GM23338 (cell line): ENCODE measurements around the gene FHIT.

Experiments used
- CREB1 ChIP-seq: fragments of 250-450 bp; sonication (Bioruptor Pico); IDR thresholded peaks from 2 replicates; pipeline ENCODE4 v1.5.0; 2020; ENCODE audit warnings: low read depth, mild to moderate bottlenecking, moderate library complexity
- CTCF ChIP-seq, 2 experiments: fragments of 200-600 bp in 1 of 2; sonication (generic) in 1 of 2; conservative IDR thresholded peaks; 2 replicates each; pipeline versions ENCODE4 v1.5.1 to v1.6.1; 2016 to 2017; ENCODE audit warnings: antibody characterized with exemption in 2 of 2, low read depth in 2 of 2, mild to moderate bottlenecking in 2 of 2, moderate library complexity in 1 of 2
- ETS1 ChIP-seq: IDR thresholded peaks from 2 replicates; pipeline ENCODE4 v1.6.1; 2016; ENCODE audit warnings: antibody characterized with exemption
- EZH2 ChIP-seq: fragments of 200-600 bp; sonication (generic); IDR thresholded peaks from one replicate; pipeline ENCODE4 v1.8.0; 2017; ENCODE audit warnings: antibody characterized with exemption, mild to moderate bottlenecking, low read depth; ENCODE audit not compliant: unreplicated experiment
- EZH2phosphoT487 ChIP-seq: fragments of 200-600 bp; sonication (generic); IDR thresholded peaks from one replicate; pipeline ENCODE4 v1.8.1; 2018; ENCODE audit warnings: antibody characterized with exemption; ENCODE audit not compliant: unreplicated experiment
- JUNB ChIP-seq: IDR thresholded peaks from one replicate; pipeline ENCODE4 v1.6.1; 2016; ENCODE audit warnings: antibody characterized with exemption; ENCODE audit not compliant: unreplicated experiment
- NANOG ChIP-seq: IDR thresholded peaks from 2 replicates; pipeline ENCODE4 v1.6.1; 2016; ENCODE audit warnings: antibody characterized with exemption, borderline replicate concordance
- POLR2AphosphoS5 ChIP-seq: IDR thresholded peaks from 2 replicates; pipeline ENCODE4 v1.6.1; 2016; ENCODE audit warnings: antibody characterized with exemption, low read depth
- REST ChIP-seq: IDR thresholded peaks from one replicate; pipeline ENCODE4 v1.6.1; 2018; ENCODE audit warnings: antibody characterized with exemption; ENCODE audit not compliant: unreplicated experiment
- STAT1 ChIP-seq: IDR thresholded peaks from one replicate; pipeline ENCODE4 v1.6.1; 2016; ENCODE audit warnings: antibody characterized with exemption; ENCODE audit not compliant: unreplicated experiment
- ZNF331 ChIP-seq: fragments of 250-450 bp; sonication (Bioruptor Pico); IDR thresholded peaks from 2 replicates; pipeline ENCODE4 v1.5.0; 2020; ENCODE audit warnings: low read depth, mild to moderate bottlenecking, moderate library complexity
- ZNF462 ChIP-seq: fragments of 250-450 bp; sonication (Bioruptor Pico); IDR thresholded peaks from 2 replicates; pipeline ENCODE4 v1.5.0; 2020; ENCODE audit warnings: mild to moderate bottlenecking, moderate library complexity

GRCh38 chr3:60986552-60986951 is 264.7 kb downstream of the FHIT start:
- TF ChIP-seq CTCF (conservative IDR thresholded peaks at IDR 0.05; ENCODE audit: low read depth in 2 of 2) (no peak), ETS1 (no peak), POLR2AphosphoS5 (no peak), ZNF331 (no peak), REST (no peak), CREB1 (CRISPR knock-in tag) (no peak), EZH2 (no peak), JUNB (no peak), NANOG (no peak), EZH2phosphoT487 (no peak), STAT1 (no peak), ZNF462 (CRISPR knock-in tag) (no peak)
